HepG2 (cell line): ENCODE data around the gene ARSB. TPM values are rescaled to one million over a fixed set of nuclear protein-coding genes. Genes with fewer than 3 reads are reported as not detected.

Source experiments
- AHR ChIP-seq: IDR thresholded peaks from 2 replicates; pipeline ENCODE4 v1.6.1; 2018; ENCODE audit warnings: missing genetic modification reagents, missing compliant biosample characterization
- BATF2 ChIP-seq: sonication (generic); formaldehyde crosslinking; IDR thresholded peaks from 2 replicates; pipeline ENCODE4 v1.8.0; 2022; ENCODE audit warnings: mild to moderate bottlenecking, missing genetic modification reagents, moderate library complexity
- CEBPG ChIP-seq: IDR thresholded peaks from 2 replicates; pipeline ENCODE4 v1.6.1; 2016
- CREM ChIP-seq, 2 experiments: sonication (generic) in 1 of 2; formaldehyde crosslinking in 1 of 2; IDR thresholded peaks; 2 replicates each; pipeline versions ENCODE4 v1.4.0 to v1.6.1; 2016 to 2020; ENCODE audit warnings: antibody characterized with exemption in 1 of 2, mild to moderate bottlenecking in 1 of 2, missing genetic modification reagents in 1 of 2
- ESRRA ChIP-seq: sonication (generic); formaldehyde crosslinking; IDR thresholded peaks from 2 replicates; pipeline ENCODE4 v1.5.1; 2020; ENCODE audit warnings: mild to moderate bottlenecking, low read depth, missing genetic modification reagents
- FIP1L1 ChIP-seq: fragments of 200-400 bp; formaldehyde crosslinking; IDR thresholded peaks from 2 replicates; pipeline ENCODE4 v1.6.1; 2018; ENCODE audit warnings: low read depth, mild to moderate bottlenecking, low read length, moderate library complexity, borderline replicate concordance; ENCODE audit not compliant: insufficient read depth
- FOXA1 ChIP-seq, 2 experiments: fragments of 450-650 bp in 1 of 2; sonication (generic) in 1 of 2; formaldehyde crosslinking in 1 of 2; IDR thresholded peaks; 2 replicates each; pipeline versions ENCODE4 v1.4.0 to v1.6.1; 2016 to 2020; ENCODE audit warnings: missing genetic modification reagents in 1 of 2
- HHEX ChIP-seq: IDR thresholded peaks from 2 replicates; pipeline ENCODE4 v1.6.1; 2016; ENCODE audit warnings: control low read depth
- KLF15 ChIP-seq: sonication (generic); formaldehyde crosslinking; IDR thresholded peaks from 2 replicates; pipeline ENCODE4 v1.8.1; 2023; ENCODE audit warnings: borderline replicate concordance, mild to moderate bottlenecking, inconsistent platforms, missing genetic modification reagents, mixed read lengths
- MTERF4 ChIP-seq: sonication (generic); formaldehyde crosslinking; IDR thresholded peaks from 2 replicates; pipeline ENCODE4 v1.8.0; 2023; ENCODE audit warnings: mild to moderate bottlenecking, missing genetic modification reagents
- MYNN ChIP-seq: sonication (generic); formaldehyde crosslinking; IDR thresholded peaks from 2 replicates; pipeline ENCODE4 v1.4.0; 2020; ENCODE audit warnings: mild to moderate bottlenecking, low read depth, missing genetic modification reagents
- NAIF1 ChIP-seq: sonication (generic); formaldehyde crosslinking; IDR thresholded peaks from 2 replicates; pipeline ENCODE4 v1.5.0; 2020; ENCODE audit warnings: mild to moderate bottlenecking, missing genetic modification reagents, borderline replicate concordance
- NCOA1 ChIP-seq: sonication (generic); formaldehyde crosslinking; IDR thresholded peaks from 2 replicates; pipeline ENCODE4 v1.9.0; 2021; ENCODE audit warnings: missing genetic modification reagents
- NFE2L1 ChIP-seq: sonication (generic); formaldehyde crosslinking; IDR thresholded peaks from 2 replicates; pipeline ENCODE4 v1.4.0; 2020; ENCODE audit warnings: missing genetic modification reagents, mild to moderate bottlenecking, borderline replicate concordance
- PHF5A ChIP-seq: IDR thresholded peaks from one replicate; pipeline ENCODE4 v1.6.1; 2018; ENCODE audit warnings: low read depth, missing genetic modification reagents; ENCODE audit not compliant: unreplicated experiment
- REL ChIP-seq: sonication (generic); formaldehyde crosslinking; conservative IDR thresholded peaks from 2 replicates; pipeline ENCODE4 v1.8.0; 2022; ENCODE audit warnings: mild to moderate bottlenecking, missing genetic modification reagents, moderate library complexity
- RELA ChIP-seq: sonication (generic); formaldehyde crosslinking; IDR thresholded peaks from 2 replicates; pipeline ENCODE4 v1.4.0; 2020; ENCODE audit warnings: missing genetic modification reagents
- SETDB1 ChIP-seq: sonication (generic); formaldehyde crosslinking; IDR thresholded peaks from 2 replicates; pipeline ENCODE4 v1.5.1; 2020; ENCODE audit warnings: missing genetic modification reagents, mild to moderate bottlenecking, borderline replicate concordance
- SP1 ChIP-seq, 2 experiments: fragments of 450-650 bp in 1 of 2; sonication (generic) in 1 of 2; formaldehyde crosslinking in 1 of 2; IDR thresholded peaks; 2 replicates each; pipeline versions ENCODE4 v1.4.0 to v1.6.1; 2016 to 2020; ENCODE audit warnings: missing genetic modification reagents in 1 of 2
- SP5 ChIP-seq: IDR thresholded peaks from 2 replicates; pipeline ENCODE4 v1.6.1; 2016; ENCODE audit warnings: low read depth, borderline replicate concordance
- ZBTB3 ChIP-seq: sonication (generic); formaldehyde crosslinking; IDR thresholded peaks from 2 replicates; pipeline ENCODE4 v1.4.0; 2020; ENCODE audit warnings: low read depth, mild to moderate bottlenecking, moderate library complexity, missing genetic modification reagents, borderline replicate concordance
- ZGPAT ChIP-seq: IDR thresholded peaks from 2 replicates; pipeline ENCODE4 v1.6.1; 2016; ENCODE audit warnings: mild to moderate bottlenecking
- ZNF143 ChIP-seq: sonication (generic); formaldehyde crosslinking; IDR thresholded peaks from 2 replicates; pipeline ENCODE4 v1.4.0; 2020; ENCODE audit warnings: missing genetic modification reagents
- ZNF235 ChIP-seq: sonication (generic); formaldehyde crosslinking; IDR thresholded peaks from 2 replicates; pipeline ENCODE4 v1.8.1; 2023; ENCODE audit warnings: mild to moderate bottlenecking, missing genetic modification reagents, borderline replicate concordance
- ZNF549 ChIP-seq: sonication (generic); formaldehyde crosslinking; IDR thresholded peaks from 2 replicates; pipeline ENCODE4 v1.5.0; 2020; ENCODE audit warnings: missing genetic modification reagents
- polyA plus RNA-seq, 8 experiments: library from polyadenylated mRNA; depleted of rRNA in 3 of 8; stranded (reverse) in 7 of 8; unstranded in 1 of 8; fragments of >200 nt; fragmentation: Illumina TruSeq in 4 of 8; extraction: Trizol in 4 of 8; gene quantifications; 2 replicates each; pipeline versions ENCODE4 v1.2.1 to v1.2.3, GENCODE V29; 2011 to 2016; ENCODE audit warnings: low read depth in 4 of 8, missing spikeins in 1 of 8, mixed read lengths in 1 of 8; ENCODE audit not compliant: insufficient read depth in 1 of 8
- total RNA-seq, 5 experiments: library from RNA; depleted of rRNA; stranded (reverse); fragments of >200 nt; fragmentation: Illumina TruSeq; extraction: Trizol; gene quantifications; 2 replicates each; pipeline ENCODE4 v1.2.3, GENCODE V29; 2016; ENCODE audit warnings: low read depth in 1 of 5
- TF ChIP-seq, protein P1 (sequence below): IDR thresholded peaks from 2 replicates; pipeline ENCODE4 v1.6.1; 2012; ENCODE audit warnings: low read depth, low read length, improper control_type of control experiment

The ARSB gene
- total and polyA plus RNA-seq, 2 of the 13 experiments (the other 11 are each of a cell fraction or from before 2014, with no cell fraction given) = 52.6 to 66.4 TPM

DNA sequence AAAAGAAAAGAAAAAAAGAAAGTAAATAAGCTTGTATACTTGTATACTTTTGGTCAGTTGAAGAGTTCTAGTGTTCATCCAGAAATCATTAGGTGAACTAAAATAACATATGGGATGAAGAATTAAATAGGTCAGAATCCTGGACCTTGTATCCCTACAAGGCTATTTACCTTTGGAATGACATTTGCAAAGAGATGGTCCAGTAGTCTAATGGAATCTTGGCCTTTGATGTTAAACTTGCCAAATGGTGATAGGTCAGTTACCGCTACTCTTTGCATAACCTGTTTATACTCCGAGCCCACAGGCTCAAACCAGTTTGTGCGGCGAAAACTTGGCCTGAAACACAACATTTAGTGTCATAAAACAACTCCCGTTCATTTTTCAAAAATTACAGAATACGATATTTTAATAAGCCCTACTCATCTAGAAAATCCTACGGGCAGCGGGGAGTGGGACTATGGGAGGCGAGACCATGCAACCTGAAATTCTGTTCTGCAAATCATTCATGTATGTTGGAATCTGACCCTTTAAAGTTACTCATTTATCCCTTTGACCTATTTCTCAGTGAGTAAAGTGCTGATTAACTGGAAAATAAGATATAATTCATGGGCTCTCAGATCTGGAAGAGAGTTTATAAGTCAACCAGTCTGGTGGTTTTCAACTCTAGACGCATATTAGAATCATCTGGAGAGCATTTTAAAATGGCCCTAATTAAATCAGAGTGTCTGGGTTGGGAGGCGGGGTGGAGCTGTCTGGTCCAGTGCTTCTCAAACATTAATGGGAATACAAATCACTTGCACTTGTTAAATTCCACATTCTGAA, 45.8 kb upstream of the ARSB start (continued):
- TF ChIP-seq KLF15 (CRISPR knock-in tag) = no peak
- TF ChIP-seq ZNF143 (CRISPR knock-in tag) = no peak
- TF ChIP-seq SETDB1 (CRISPR knock-in tag) = no peak
- TF ChIP-seq ZNF549 (CRISPR knock-in tag) = no peak
- TF ChIP-seq SP5 (CRISPR knock-in tag) = peak; percentile 24; the same call in 1 of the 2 replicates
- TF ChIP-seq NFE2L1 (CRISPR knock-in tag) = no peak
- TF ChIP-seq RELA (CRISPR knock-in tag) = no peak
- TF ChIP-seq ZBTB3 (CRISPR knock-in tag) = no peak
- peak; percentile 47; the same call in 1 of the 2 replicates for TF ChIP-seq HHEX (CRISPR knock-in tag)
- TF ChIP-seq NCOA1 (CRISPR knock-in tag) = no peak
- peak; percentile 79 for TF ChIP-seq CREM (IDR thresholded peaks at IDR 0.05)
- TF ChIP-seq CREM (CRISPR knock-in tag; IDR thresholded peaks at IDR 0.05) = no peak
- TF ChIP-seq FIP1L1 = no peak
- no peak for TF ChIP-seq PHF5A (CRISPR knock-in tag)
- no peak for TF ChIP-seq SP1 (IDR thresholded peaks at IDR 0.05)
- no peak for TF ChIP-seq SP1 (CRISPR knock-in tag; IDR thresholded peaks at IDR 0.05)
- TF ChIP-seq MTERF4 (CRISPR knock-in tag) = no peak
- TF ChIP-seq, protein P1, sequence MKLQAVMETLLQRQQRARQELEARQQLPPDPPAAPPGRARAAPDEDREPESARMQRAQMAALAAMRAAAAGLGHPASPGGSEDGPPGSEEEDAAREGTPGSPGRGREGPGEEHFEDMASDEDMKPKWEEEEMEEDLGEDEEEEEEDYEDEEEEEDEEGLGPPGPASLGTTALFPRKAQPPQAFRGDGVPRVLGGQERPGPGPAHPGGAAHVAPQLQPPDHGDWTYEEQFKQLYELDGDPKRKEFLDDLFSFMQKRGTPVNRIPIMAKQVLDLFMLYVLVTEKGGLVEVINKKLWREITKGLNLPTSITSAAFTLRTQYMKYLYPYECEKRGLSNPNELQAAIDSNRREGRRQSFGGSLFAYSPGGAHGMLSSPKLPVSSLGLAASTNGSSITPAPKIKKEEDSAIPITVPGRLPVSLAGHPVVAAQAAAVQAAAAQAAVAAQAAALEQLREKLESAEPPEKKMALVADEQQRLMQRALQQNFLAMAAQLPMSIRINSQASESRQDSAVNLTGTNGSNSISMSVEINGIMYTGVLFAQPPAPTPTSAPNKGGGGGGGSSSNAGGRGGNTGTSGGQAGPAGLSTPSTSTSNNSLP = peak; percentile 89
- TF ChIP-seq AHR (CRISPR knock-in tag) = no peak
- peak; percentile 74 for TF ChIP-seq CEBPG (CRISPR knock-in tag)
- TF ChIP-seq ZGPAT = peak; percentile 31; the same call in 1 of the 2 replicates
- TF ChIP-seq REL (CRISPR knock-in tag) = no peak
- TF ChIP-seq ZNF235 (CRISPR knock-in tag) = no peak
- TF ChIP-seq ESRRA (CRISPR knock-in tag) = no peak
- no peak for TF ChIP-seq BATF2 (CRISPR knock-in tag)
- peak; percentile 77 for TF ChIP-seq FOXA1 (IDR thresholded peaks at IDR 0.05)
- TF ChIP-seq FOXA1 (CRISPR knock-in tag; IDR thresholded peaks at IDR 0.05) = peak; percentile 75
- TF ChIP-seq MYNN (CRISPR knock-in tag) = no peak
- no peak for TF ChIP-seq NAIF1
